Glomerular visceral epithelial cell (primary cell): ENCODE results near the gene FHL2.

Experiments used
- DNase-seq: peaks from one replicate; pipeline ENCODE4 v3.0.0-alpha.2; 2016; ENCODE audit errors: extremely low spot score

FHL2 gene

DNA sequence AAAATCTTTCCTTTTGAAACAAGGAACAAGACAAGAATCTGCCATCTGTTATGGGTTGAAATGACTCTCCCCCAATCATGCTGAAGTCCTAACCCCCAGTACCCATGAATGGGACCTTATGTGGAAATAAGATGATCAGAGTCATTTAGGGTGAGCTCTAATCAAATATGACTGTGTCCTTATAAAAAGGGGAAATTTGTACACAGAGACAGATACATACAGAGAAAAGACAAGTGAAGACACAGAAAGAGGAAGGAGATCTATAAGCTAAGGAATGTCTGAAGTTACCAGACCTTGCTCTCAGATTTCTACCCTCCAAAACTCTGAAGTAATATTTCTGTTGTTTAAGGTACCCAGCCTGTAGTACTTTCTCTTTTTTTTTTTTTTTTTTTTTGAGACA is 85.0 kb downstream of the FHL2 start:
- DNase-seq = no peak
